ENCODE measurements around the gene SLBP.

GRCh38 chr4:1655676-1656075 is 56.4 kb downstream of the SLBP start:
- TF ChIP-seq CTCF (IDR thresholded peaks at IDR 0.05; ENCODE audit: insufficient read depth, low read length, poor library complexity, severe bottlenecking) (no peak), EZH2phosphoT487 (conservative IDR thresholded peaks at IDR 0.05; ENCODE audit: low read length) (no peak)
